Ovary (tissue), 9 donors: ENCODE measurements around the gene DEPDC1B. TPM values are rescaled to one million over a fixed set of nuclear protein-coding genes. Genes with fewer than 3 reads are reported as not detected.
"Not testable (repeated sequence)": the region's sequence is repeated elsewhere in the genome, so short reads cannot be mapped to it uniquely, and the experiment has no call there.

Experiments
- DNase-seq, 5 donors: peaks; one replicate each; pipeline ENCODE4 v3.0.0-alpha.2; 2019 to 2020
- H3K27ac ChIP-seq, 2 donors: fragments of 200-600 bp; one replicate each; pipeline versions ENCODE4 v1.5.1 to v1.8.0; 2019 to 2022
- H3K27me3 ChIP-seq: fragments of 200-600 bp; one replicate; pipeline ENCODE4 v1.8.0; 2022
- H3K36me3 ChIP-seq: fragments of 200-600 bp; sonication (generic); one replicate; pipeline ENCODE4 v1.5.1; 2019
- H3K4me1 ChIP-seq: one replicate; pipeline ENCODE4 v1.8.1; 2013; ENCODE audit warnings: mild to moderate bottlenecking, moderate library complexity; ENCODE audit not compliant: insufficient read depth
- H3K4me3 ChIP-seq: fragments of 200-600 bp; sonication (generic); one replicate; pipeline ENCODE4 v1.5.1; 2017
- H3K9me3 ChIP-seq, 2 donors: fragments of 200-600 bp in 1 of 2; sonication (generic) in 1 of 2; one replicate each; pipeline versions ENCODE4 v1.5.1 to v1.8.1; 2013 to 2019; ENCODE audit warnings: mild to moderate bottlenecking in 1 of 2, moderate library complexity in 1 of 2
- EP300 ChIP-seq: sonication (generic); formaldehyde crosslinking; IDR thresholded peaks from one replicate; pipeline ENCODE4 v1.6.1; 2017; ENCODE audit warnings: antibody characterized with exemption
- POLR2A ChIP-seq: fragments of 450-650 bp; IDR thresholded peaks from one replicate; pipeline ENCODE4 v1.6.1; 2017; ENCODE audit warnings: antibody characterized with exemption, mild to moderate bottlenecking, moderate library complexity
- WGBS, 3 donors: extraction: QIAGEN DNeasy Blood & Tissue Kit in 1 of 3; methylation state at CpG; one replicate each; pipeline versions ENCODE4 v1.1.5 to v1.1.7; 2013 to 2017; 5-methylcytosine and 5-hydroxymethylcytosine counted together
- intact Hi-C, 4 donors: fragments of 100-400 bp; cut with DNase I; formaldehyde crosslinking; loops; one replicate each; pipeline versions ENCODE4 v1.11.0 to v1.15.1; 2022 to 2023
- polyA plus RNA-seq, 2 donors: library from polyadenylated mRNA; stranded (reverse); fragments of 200-250 nt in 1 of 2; fragments of 350-450 nt in 1 of 2; fragmentation: Illumina TruSeq in 1 of 2; extraction: RNeasy Lipid Tissue Mini Kit (QIAGEN cat#74804) in 1 of 2; gene quantifications; one replicate each; pipeline ENCODE4 v1.2.3, GENCODE V29; 2013 to 2014
- total RNA-seq, 7 donors: library from RNA; depleted of rRNA in 2 of 7; stranded (reverse); fragments of >200 nt in 2 of 7; fragmentation: NEBNext Ultra II Directional in 3 of 7; extraction: Animal tissue kit (Norgen Biotek cat#: 25700) in 3 of 7; gene quantifications; one replicate each; pipeline versions ENCODE4 v1.1.0 to v1.2.4, GENCODE V29; 2016 to 2023
- TF ChIP-seq, protein P1 (sequence below), 3 donors: fragments of 450-650 bp in 2 of 3; fragments of 200-600 bp in 1 of 3; IDR thresholded peaks; one replicate each; pipeline versions ENCODE4 v1.5.1 to v1.8.0; 2016 to 2022; ENCODE audit warnings: antibody characterized with exemption in 3 of 3, mild to moderate bottlenecking in 1 of 3
- donor health status: DM: no; HTN: no; CAD: no; lungs with moderate emphysema.
- donor health status: DM: no; HTN: no; CAD: no.
- donor health status: Bipolar disorder and iron deficiency.
- donor health status: DM: yes; HTN: yes; CAD: no.
- donor health status: DM: no; HTN: no; CAD: no.
- donor health status: DM: yes; HTN: yes; CAD: no.

Gene DEPDC1B
- total and polyA plus RNA-seq, 9 donors = 0.36 to 1.2 (median 0.65) TPM; not detected in 3

GRCh38 chr5:60568646-60569045 is 131.3 kb downstream of the DEPDC1B start:
- TF ChIP-seq POLR2A (no peak), EP300 (no peak)
- TF ChIP-seq, protein P1, sequence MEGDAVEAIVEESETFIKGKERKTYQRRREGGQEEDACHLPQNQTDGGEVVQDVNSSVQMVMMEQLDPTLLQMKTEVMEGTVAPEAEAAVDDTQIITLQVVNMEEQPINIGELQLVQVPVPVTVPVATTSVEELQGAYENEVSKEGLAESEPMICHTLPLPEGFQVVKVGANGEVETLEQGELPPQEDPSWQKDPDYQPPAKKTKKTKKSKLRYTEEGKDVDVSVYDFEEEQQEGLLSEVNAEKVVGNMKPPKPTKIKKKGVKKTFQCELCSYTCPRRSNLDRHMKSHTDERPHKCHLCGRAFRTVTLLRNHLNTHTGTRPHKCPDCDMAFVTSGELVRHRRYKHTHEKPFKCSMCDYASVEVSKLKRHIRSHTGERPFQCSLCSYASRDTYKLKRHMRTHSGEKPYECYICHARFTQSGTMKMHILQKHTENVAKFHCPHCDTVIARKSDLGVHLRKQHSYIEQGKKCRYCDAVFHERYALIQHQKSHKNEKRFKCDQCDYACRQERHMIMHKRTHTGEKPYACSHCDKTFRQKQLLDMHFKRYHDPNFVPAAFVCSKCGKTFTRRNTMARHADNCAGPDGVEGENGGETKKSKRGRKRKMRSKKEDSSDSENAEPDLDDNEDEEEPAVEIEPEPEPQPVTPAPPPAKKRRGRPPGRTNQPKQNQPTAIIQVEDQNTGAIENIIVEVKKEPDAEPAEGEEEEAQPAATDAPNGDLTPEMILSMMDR (IDR thresholded peaks at IDR 0.05) = no peak
- no peak for DNase-seq
- Histone ChIP-seq H3K36me3 (no peaks in the 10 kb centered on the region), H3K9me3 (peaks cover 0 to 4% of the 10 kb centered on the region in 2 donors), H3K4me3 (no peak overlapping the region), H3K27ac (no peak overlapping the region), H3K4me1 (no peaks in the 10 kb centered on the region), H3K27me3 (no peaks in the 10 kb centered on the region)
- WGBS, 3 donors = 93 to 99% (median 97%) methylated on average over 2 of the region's 2 CpGs
- intact Hi-C loops = no loop called here

DNA sequence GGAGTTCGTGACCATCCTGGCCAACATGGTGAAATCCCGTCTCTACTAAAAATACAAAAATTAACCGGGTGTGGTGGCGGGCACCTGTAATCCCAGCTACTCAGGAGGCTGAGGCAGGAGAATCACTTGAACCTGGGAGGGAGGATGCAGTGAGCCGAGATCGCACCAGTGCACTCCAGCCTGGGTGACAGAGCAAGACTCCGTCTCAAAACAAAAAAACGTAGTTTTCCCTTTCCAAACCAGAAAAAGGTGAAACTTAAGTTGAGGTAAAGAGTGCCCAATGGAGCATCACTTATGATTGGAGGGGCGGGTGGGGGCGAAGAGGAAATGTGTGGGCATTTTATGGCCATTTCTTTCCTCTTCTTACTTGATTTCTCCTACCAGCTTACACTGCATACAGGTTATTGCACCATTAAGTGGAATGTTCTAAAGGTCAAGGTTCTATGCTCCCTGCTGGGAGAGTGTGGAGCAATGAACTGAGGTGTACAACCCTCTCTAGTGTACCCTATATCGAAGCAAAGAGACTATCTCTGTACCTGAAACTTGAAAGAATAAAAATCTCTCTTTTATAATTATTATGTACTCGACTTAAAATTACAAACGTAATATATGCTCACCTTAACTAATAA is 136.2 kb downstream of the DEPDC1B start:
- Histone ChIP-seq H3K4me3 (no peak overlapping the region), H3K9me3 (peaks cover 0 to 2% of the 10 kb centered on the region in 2 donors), H3K27ac (no peak overlapping the region), H3K27me3 (no peaks in the 10 kb centered on the region), H3K36me3 (no peaks in the 10 kb centered on the region), H3K4me1 (no peaks in the 10 kb centered on the region)
- intact Hi-C loops = no loop called here
- DNase-seq = no peak
- WGBS, 3 donors = 91 to 94% (median 94%) methylated on average over 13 of the region's 13 CpGs
- TF ChIP-seq POLR2A (no peak), EP300 (no peak)
- TF ChIP-seq, protein P1 (IDR thresholded peaks at IDR 0.05) = no peak

DNA sequence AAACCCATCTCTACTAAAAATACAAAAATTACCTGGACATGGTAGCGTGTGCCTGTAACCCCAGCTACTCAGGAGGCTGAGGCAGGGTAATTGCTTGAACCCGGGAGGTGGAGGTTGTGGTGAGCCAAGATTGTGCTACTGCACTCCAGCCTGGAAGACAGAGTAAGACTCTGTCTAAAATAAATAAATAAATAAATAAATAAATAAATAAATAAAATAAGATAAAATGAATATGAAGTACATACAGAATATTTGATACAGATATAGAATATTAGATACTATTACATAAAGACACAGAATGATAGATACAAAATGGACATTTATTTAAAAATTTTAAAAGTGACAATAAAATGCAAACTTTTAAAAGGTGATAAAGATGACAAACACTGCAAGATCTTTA is 146.7 kb downstream of the DEPDC1B start:
- H3K27ac ChIP-seq = not testable (repeated sequence)

GRCh38 chr5:60551829-60552228 is 148.1 kb downstream of the DEPDC1B start:
- Histone ChIP-seq H3K27me3 (no peaks in the 10 kb centered on the region), H3K36me3 (no peaks in the 10 kb centered on the region), H3K4me3 (no peak overlapping the region), H3K4me1 (no peaks in the 10 kb centered on the region), H3K27ac (no peak overlapping the region), H3K9me3 (no peaks in the 10 kb centered on the region)
- 76 to 85% (median 83%) methylated on average over 3 of the region's 3 CpGs for WGBS, 3 donors
- intact Hi-C loops = no loop called here
- TF ChIP-seq POLR2A (no peak), EP300 (no peak)
- TF ChIP-seq, protein P1 (IDR thresholded peaks at IDR 0.05) = no peak
- no peak for DNase-seq

More for the DNA sequence above, 146.7 kb downstream of the DEPDC1B start:
- H3K36me3 ChIP-seq, DNase-seq, H3K4me1 ChIP-seq, intact Hi-C loops, H3K4me3 ChIP-seq, H3K27me3 ChIP-seq, H3K9me3 ChIP-seq: not testable (repeated sequence)
- 92 to 95% (median 95%) methylated on average over 2 of the region's 2 CpGs for WGBS, 3 donors

DNA sequence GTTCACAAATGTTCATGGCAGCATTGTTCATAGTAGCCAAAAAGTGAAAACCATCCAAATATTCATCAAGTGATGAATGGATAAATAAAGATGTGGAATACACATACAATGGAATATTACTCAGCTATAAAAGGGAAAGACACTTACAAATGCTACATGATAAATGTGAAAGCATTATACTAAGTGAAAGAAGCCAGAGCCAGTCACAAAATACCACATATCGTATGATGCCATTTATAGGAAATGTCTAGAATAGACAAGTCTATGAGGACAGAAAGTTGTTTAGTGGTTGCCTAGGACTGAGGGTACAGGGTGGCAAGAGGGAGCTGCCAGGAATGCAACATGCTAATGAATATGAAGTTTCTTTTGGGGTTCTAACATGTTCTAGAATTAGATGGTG is 148.7 kb downstream of the DEPDC1B start:
- Histone ChIP-seq H3K27me3 (no peaks in the 10 kb centered on the region), H3K9me3 (no peaks in the 10 kb centered on the region), H3K4me1 (no peaks in the 10 kb centered on the region), H3K27ac (no peak overlapping the region), H3K36me3 (no peaks in the 10 kb centered on the region), H3K4me3 (no peak overlapping the region)
- TF ChIP-seq, protein P1 (IDR thresholded peaks at IDR 0.05) = no peak
- TF ChIP-seq EP300 = no peak
- no peak for TF ChIP-seq POLR2A
- 90 to 95% (median 94%) methylated on average over 1 of the region's 1 CpG for WGBS, 3 donors
- intact Hi-C loops = no loop called here
- DNase-seq = no peak
